GM19438 (cell line): ENCODE results near the gene DHX8.
A peak's percentile ranks its signal among the peaks of the same experiment; 100 is the strongest.

ENCODE experiments used
- ATAC-seq: cut with Tn5 transposase; IDR thresholded peaks from one replicate; pipeline ENCODE4 v1.9.1; 2021; ENCODE audit warnings: low read depth; ENCODE audit not compliant: unreplicated experiment

The DHX8 gene

GRCh38 chr17:43543771-43544575, 60.2 kb downstream of the DHX8 start:
- no peak for ATAC-seq

GRCh38 chr17:43545383-43545632, 61.5 kb downstream of the DHX8 start:
- ATAC-seq, result no peak

GRCh38 chr17:43546319-43547188, 62.8 kb downstream of the DHX8 start, which contains the start of gene ETV4:
ETV4 (minus strand) TSS chr17:43546340; CDS start chr17:43545617, 723 bp downstream.
- peak; percentile 77 for ATAC-seq

- ATAC-seq, result no peak
Observed at GRCh38 chr17:43547189-43547550, 63.4 kb downstream of the DHX8 start.

- no peak for ATAC-seq
Observed at GRCh38 chr17:43547659-43548256, 64.0 kb downstream of the DHX8 start.

- no peak for ATAC-seq
Observed at GRCh38 chr17:43548689-43549379, 65.1 kb downstream of the DHX8 start.

GRCh38 chr17:43549496-43549895, 65.7 kb downstream of the DHX8 start:
- ATAC-seq, result no peak

- ATAC-seq, result no peak
Observed at GRCh38 chr17:43550754-43551153, 67.0 kb downstream of the DHX8 start.

- ATAC-seq, result no peak
Observed at GRCh38 chr17:43552229-43552837, 68.6 kb downstream of the DHX8 start.

- no peak for ATAC-seq
Observed at GRCh38 chr17:43553573-43553972, 69.8 kb downstream of the DHX8 start.

- no peak for ATAC-seq
Observed at GRCh38 chr17:43554857-43555256, 71.1 kb downstream of the DHX8 start.

- ATAC-seq, result no peak
Observed at GRCh38 chr17:43556292-43556691, 72.5 kb downstream of the DHX8 start.

- no peak for ATAC-seq
Observed at GRCh38 chr17:43558805-43559160, 75.0 kb downstream of the DHX8 start.

GRCh38 chr17:43559161-43559816, 75.5 kb downstream of the DHX8 start:
- ATAC-seq, result no peak

- no peak for ATAC-seq
Observed at GRCh38 chr17:43560461-43561427, 77.0 kb downstream of the DHX8 start.

GRCh38 chr17:43562679-43563599, 79.2 kb downstream of the DHX8 start:
- ATAC-seq, result no peak

GRCh38 chr17:43563600-43564594, 80.1 kb downstream of the DHX8 start:
- ATAC-seq, result no peak
